ENCODE results near the gene MPPED2. TPM values are rescaled to one million over a fixed set of nuclear protein-coding genes. Genes with fewer than 3 reads are reported as not detected.

MPPED2 gene
- total and polyA plus RNA-seq, 2 of the 13 experiments (the other 11 are each of a cell fraction or from before 2014, with no cell fraction given) = not detected

GRCh38 chr11:30596832-30597231 lies 10.7 kb upstream of the MPPED2 start (continued):
- TF ChIP-seq, protein P1, sequence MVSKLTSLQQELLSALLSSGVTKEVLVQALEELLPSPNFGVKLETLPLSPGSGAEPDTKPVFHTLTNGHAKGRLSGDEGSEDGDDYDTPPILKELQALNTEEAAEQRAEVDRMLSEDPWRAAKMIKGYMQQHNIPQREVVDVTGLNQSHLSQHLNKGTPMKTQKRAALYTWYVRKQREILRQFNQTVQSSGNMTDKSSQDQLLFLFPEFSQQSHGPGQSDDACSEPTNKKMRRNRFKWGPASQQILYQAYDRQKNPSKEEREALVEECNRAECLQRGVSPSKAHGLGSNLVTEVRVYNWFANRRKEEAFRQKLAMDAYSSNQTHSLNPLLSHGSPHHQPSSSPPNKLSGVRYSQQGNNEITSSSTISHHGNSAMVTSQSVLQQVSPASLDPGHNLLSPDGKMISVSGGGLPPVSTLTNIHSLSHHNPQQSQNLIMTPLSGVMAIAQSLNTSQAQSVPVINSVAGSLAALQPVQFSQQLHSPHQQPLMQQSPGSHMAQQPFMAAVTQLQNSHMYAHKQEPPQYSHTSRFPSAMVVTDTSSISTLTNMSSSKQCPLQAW (CRISPR knock-in tag; IDR thresholded peaks at IDR 0.05) = no peak
- TF ChIP-seq, protein P2, sequence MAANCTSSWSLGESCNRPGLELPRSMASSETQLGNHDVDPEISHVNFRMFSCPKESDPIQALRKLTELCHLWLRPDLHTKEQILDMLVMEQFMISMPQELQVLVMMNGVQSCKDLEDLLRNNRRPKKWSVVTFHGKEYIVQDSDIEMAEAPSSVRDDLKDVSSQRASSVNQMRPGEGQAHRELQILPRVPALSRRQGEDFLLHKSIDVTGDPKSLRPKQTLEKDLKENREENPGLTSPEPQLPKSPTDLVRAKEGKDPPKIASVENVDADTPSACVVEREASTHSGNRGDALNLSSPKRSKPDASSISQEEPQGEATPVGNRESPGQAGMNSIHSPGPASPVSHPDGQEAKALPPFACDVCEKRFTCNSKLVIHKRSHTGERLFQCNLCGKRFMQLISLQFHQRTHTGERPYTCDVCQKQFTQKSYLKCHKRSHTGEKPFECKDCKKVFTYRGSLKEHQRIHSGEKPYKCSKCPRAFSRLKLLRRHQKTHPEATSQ (CRISPR knock-in tag; IDR thresholded peaks at IDR 0.05; ENCODE audit: borderline replicate concordance) = no peak
- TF ChIP-seq SIX1 (CRISPR knock-in tag; IDR thresholded peaks at IDR 0.05; ENCODE audit: borderline replicate concordance) = no peak
- no peak for TF ChIP-seq ZNF672 (CRISPR knock-in tag; IDR thresholded peaks at IDR 0.05)

DNA sequence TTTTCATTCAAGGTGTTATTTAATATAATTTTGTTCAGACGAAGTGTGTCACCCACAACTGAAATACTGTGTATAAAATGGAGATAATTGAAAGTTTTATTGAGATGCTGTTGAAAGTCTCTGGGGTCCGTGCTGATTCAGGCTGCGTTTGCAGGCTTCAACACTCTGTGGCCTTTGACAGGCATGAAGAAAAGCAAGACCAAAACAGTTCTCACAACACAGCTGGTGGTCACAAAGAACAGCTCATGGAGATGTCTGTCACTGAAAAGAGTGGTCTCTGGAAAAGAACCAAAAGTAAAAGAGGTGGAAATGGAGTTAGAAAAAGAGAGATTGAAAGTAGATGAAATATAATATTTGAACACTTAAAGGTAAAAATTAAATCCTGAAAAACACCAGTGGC lies 9.8 kb upstream of the MPPED2 start:
- ChIA-PET POLR2A (no interaction called here), CTCF (ENCODE audit: low intra/inter-chr PET ratio, low total read pairs) (no interaction called here)
- Histone ChIP-seq H3K4me3 (replicated peaks in 1 of 3; ENCODE audit: insufficient read depth in 1 of 3, low read depth in 2 of 3, low read length in 3 of 3) (no peak overlapping the region), H3K4me1 (ENCODE audit: insufficient read depth, low read length) (no peaks in the 10 kb centered on the region), H3K27me3 (ENCODE audit: control insufficient read depth in 1 of 2, insufficient read depth in 2 of 2, low read length in 2 of 2) (no peaks in the 10 kb centered on the region), H3K4me2 (ENCODE audit: low read depth, low read length) (no peak overlapping the region), H3K9ac (ENCODE audit: insufficient read depth, low read depth, low read length) (no peak overlapping the region), H2AFZ (ENCODE audit: low read length) (no peak overlapping the region), H4K20me1 (ENCODE audit: insufficient read depth, low read length) (no peaks in the 10 kb centered on the region), H3K27ac (ENCODE audit: extremely low read length, insufficient read depth, low read length) (no peak overlapping the region), H3K9me3 (ENCODE audit: low read length) (no peaks in the 10 kb centered on the region), H3K79me2 (ENCODE audit: insufficient read depth, low read length) (no peaks in the 10 kb centered on the region), H3K36me3 (replicated peaks in 1 of 2; ENCODE audit: control insufficient read depth in 1 of 2, insufficient read depth in 2 of 2, low read length in 2 of 2) (no peaks in the 10 kb centered on the region)
- no TSS peak for BruUV-seq (replicated peaks)
- intact Hi-C loops (cut with micrococcal nuclease; ENCODE audit: unreplicated experiment) (no loop called here), in situ Hi-C loops (cut with HindIII; ENCODE audit: extremely low pct_ligation_motif_present, low pct_unique_long_range_greater_than_20kb) (no loop called here)
- ATAC-seq (no peak), DNase-seq (ENCODE audit: low spot score) (no peak), FAIRE-seq (no peak)
- TF ChIP-seq NKX3-1 (CRISPR knock-in tag; IDR thresholded peaks at IDR 0.05) = no peak
- TF ChIP-seq MIER2 (CRISPR knock-in tag; IDR thresholded peaks at IDR 0.05) = no peak
- no peak for TF ChIP-seq MTA3 (CRISPR knock-in tag; IDR thresholded peaks at IDR 0.05)
- no peak for TF ChIP-seq SOX5 (CRISPR knock-in tag; IDR thresholded peaks at IDR 0.05; ENCODE audit: borderline replicate concordance)
- no peak for TF ChIP-seq AKAP8 (CRISPR knock-in tag; IDR thresholded peaks at IDR 0.05)
- TF ChIP-seq, protein P3, sequence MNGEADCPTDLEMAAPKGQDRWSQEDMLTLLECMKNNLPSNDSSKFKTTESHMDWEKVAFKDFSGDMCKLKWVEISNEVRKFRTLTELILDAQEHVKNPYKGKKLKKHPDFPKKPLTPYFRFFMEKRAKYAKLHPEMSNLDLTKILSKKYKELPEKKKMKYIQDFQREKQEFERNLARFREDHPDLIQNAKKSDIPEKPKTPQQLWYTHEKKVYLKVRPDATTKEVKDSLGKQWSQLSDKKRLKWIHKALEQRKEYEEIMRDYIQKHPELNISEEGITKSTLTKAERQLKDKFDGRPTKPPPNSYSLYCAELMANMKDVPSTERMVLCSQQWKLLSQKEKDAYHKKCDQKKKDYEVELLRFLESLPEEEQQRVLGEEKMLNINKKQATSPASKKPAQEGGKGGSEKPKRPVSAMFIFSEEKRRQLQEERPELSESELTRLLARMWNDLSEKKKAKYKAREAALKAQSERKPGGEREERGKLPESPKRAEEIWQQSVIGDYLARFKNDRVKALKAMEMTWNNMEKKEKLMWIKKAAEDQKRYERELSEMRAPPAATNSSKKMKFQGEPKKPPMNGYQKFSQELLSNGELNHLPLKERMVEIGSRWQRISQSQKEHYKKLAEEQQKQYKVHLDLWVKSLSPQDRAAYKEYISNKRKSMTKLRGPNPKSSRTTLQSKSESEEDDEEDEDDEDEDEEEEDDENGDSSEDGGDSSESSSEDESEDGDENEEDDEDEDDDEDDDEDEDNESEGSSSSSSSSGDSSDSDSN (CRISPR knock-in tag; IDR thresholded peaks at IDR 0.05) = no peak
- no peak for TF ChIP-seq SKIL (CRISPR knock-in tag; IDR thresholded peaks at IDR 0.05; ENCODE audit: borderline replicate concordance)
- TF ChIP-seq DNMT3B (CRISPR knock-in tag; conservative IDR thresholded peaks at IDR 0.05) = no peak
- no peak for TF ChIP-seq RFXANK (CRISPR knock-in tag; IDR thresholded peaks at IDR 0.05)
- no peak for TF ChIP-seq SP140L (CRISPR knock-in tag; IDR thresholded peaks at IDR 0.05; ENCODE audit: borderline replicate concordance)
- TF ChIP-seq SMARCC2 (IDR thresholded peaks at IDR 0.05) = no peak
- no peak for TF ChIP-seq RCOR2 (CRISPR knock-in tag; IDR thresholded peaks at IDR 0.05)
- no peak for TF ChIP-seq ZNF260 (CRISPR knock-in tag; IDR thresholded peaks at IDR 0.05; ENCODE audit: borderline replicate concordance, low read depth)
- 2% methylated on average over 3 of the region's 3 CpGs for whole genome bisulfite sequencing (ENCODE audit: low lambda C conversion rate)
